Stimulated activated naive CD4-positive, alpha-beta T cell treated with Interleukin-2 at 50 U/mL for 16 hours (primary cell): Measurements from ENCODE around the gene TBC1D22A.

Source experiments
- DNase-seq: peaks from one replicate; lab custom pipeline; 2025; lab: John Stamatoyannopoulos, UW

Gene TBC1D22A

DNA sequence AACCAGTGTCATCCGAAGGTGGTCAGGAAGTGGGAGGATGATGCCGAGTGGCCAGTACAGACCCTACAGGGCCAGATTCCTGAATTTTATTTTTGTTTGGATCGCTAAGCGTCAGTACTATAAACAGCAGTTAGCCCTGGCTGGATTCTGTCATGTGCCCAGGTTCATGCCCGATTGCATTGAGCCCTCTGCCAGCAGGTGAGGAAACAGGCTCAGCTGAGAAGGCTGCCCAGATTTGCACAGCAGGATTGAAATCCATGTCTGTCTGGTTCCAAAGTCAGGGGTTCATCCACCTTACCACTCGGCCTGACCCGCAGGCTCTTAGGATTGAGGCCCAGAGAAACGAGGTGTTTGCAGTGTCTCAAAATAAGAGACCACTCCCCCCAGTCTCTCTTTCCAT, 9.1 kb upstream of the TBC1D22A start:
- no peak for DNase-seq

DNA sequence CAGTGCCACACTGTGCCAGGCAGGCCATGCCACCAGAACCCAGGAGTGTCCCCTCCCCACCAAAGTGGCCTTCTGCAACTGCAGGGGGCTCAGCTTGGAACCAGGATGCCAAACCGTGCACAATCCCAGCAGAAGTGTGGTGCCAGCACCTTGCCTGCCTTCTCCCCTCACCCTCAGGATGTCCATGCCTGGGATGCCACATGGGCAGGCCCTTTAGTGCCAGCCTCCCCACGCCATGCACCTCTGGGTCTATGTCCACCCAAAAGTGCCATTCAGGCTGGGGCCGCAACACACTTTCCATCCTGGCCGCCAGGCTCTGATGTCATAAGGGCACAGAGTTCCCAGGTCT, 8.7 kb upstream of the TBC1D22A start:
- no peak for DNase-seq

DNA sequence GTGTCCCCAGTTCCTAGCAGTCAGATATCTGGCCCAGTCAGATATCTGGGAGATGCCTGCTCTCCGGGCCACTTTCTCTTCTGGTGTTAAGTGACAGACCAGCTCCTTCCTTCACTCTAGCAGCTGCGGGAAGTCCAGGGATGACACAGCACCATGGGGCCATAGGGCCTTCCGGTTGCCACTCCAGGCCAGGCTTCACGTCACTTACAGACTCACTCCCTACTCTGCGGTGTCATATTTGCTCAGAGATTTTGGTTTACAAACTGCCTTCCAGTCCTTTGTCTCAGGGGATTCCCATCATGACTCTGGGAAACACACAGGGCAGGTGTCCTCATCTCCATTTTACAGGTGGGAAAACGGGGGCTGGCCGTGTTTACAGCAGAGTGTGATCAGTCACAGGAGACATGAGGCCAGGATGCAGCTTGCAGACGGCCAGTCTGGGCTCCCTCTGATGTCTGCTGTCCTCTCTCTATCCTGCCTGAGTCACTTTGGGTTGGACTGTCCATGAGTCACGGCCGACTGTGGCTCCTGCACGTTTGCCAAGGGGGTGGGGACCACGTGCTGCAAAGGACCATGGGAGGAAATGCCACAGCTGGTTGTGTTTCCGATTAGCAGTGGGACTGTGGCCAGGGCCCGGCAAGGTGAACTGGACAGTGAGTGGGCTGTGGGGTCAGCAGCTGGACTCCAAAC, 8.2 kb upstream of the TBC1D22A start:
- DNase-seq = peak; percentile 22

DNA sequence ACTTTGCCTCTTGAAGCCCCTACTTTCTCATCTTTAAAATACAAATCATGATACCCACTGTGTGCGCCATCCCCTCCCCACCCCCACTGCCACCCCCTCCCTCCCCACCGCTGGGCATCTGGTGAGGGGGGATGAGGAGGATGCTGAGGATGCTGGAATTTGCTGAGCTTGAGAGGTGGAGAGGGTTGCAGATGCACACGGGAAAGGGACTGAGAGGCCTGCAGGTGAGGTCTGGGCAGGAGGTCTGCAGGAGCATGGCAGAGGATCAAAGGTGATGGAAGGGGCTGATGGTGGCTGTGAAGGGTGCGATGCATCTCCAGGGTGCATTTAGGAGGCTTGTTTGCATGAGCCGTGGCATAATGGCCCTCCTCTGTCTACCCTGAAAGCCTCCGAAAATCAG, 7.6 kb upstream of the TBC1D22A start:
- DNase-seq = no peak

DNA sequence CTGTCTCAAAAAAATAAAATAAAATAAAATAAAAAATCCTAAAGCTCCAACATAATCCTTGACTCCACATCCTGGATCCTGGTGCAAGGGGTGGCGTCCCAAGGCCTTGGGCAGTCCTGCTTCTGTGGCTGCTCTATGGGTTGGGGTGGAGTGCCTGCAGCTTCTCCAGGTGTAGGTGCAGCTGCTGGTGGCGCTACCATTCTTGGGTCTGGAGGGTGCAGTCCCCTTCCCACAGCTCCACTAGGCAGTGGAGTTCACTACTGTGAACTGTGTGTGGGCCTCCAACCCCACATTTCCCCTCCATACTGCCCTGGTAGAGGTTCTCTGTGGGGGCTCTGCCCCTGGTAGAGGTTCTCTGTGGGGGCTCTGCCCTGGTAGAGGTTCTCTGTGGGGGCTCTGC, 6.9 kb upstream of the TBC1D22A start:
- DNase-seq = no peak

DNA sequence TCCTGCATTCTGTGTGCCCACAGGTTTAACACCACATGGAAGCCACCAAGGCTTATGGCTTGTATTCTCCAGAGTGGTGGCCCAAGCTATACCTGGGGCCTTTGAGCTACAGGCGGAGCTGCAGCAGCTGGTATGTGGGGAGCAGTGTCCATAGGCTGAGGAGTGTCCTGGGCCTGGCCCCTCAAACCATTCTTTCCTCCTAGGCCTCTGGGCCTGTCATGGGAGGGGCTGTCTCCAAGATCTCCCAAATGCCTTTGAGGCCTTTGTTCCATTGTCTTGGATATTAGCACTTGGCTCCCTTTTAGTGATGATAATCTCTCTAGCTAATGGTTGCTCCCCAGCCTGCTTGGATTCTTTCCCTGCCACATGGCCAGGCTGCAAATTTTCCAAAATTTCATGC, 6.4 kb upstream of the TBC1D22A start:
- DNase-seq = no peak

DNA sequence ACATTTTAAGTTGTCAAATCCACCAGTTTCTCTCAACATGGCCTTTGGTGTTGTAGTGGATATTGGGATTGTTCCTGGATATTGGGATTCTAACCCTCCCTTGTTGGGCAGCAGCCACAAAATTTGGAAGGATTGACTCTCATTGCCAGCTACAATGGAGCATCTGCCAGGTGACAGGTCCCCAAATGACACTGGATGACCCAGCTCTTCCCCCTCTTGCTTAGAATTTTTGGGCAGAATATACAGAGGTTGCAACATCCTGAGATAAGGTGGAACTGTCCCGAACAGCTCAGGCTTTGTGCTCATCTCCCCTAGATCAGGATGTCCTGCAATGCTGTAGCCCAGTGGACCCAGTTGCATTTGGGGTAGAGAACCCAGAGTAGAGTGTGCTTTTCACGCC, 5.3 kb upstream of the TBC1D22A start:
- no peak for DNase-seq

DNA sequence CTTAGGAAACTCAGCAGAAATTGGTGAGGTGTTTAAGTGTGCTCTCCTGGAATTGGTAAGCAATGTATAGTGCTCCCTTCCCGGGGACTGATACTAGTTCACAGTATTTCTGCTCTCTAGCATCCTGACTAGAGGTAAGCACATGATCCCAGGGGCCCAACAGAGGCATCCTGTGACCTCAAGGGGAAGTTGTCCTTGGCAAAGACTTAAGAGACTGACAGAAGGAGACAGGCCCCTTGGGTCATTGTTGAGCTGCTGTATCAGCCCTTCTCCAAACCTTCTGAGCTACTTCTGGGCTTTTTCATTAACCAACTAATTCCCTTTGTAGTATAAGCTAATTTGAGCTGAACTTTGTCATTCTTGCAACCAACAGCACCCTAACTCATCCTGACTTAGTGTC, 4.3 kb upstream of the TBC1D22A start:
- no peak for DNase-seq

DNA sequence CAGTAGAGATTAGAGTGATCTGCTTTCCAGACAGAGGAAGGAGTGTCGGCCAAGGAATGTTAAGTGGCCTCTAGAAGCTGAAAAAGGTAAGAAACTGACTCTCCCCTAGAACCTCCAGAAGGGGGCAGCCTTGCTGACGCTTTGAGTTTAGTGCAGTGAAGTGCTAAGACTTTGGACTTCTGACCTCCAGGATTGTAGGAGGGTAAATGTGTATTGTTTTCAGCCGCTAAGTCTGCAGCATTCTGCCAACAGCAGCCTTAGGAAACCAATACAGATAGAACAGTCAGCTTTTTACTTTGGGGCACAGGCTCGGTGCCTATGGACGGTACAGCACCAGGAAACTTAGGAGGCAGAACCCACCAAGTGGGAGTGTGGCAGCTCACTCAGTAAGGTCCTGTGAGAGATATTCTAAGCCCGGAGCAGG, 3.6 kb upstream of the TBC1D22A start:
- peak; percentile 40 for DNase-seq

DNA sequence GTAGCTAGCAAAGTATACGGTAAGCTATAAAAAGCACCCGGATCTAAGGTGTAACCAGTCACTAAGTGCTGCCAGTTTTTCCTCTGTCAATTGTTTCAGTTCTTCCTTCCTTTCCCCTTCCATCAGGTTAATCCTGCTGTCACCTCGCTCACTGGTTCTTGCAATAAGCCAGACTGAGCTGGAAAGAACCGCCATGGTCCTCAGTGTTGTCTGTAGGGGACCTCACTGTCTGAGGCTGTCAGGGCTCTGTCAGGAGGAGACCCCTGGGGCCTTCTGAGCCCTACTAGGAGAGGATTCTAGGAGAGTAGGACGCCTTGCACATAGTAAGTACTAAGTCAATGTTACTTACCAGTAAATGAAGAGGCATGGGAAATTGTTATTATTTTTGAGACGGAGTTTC, 1.4 kb upstream of the TBC1D22A start:
- no peak for DNase-seq

DNA sequence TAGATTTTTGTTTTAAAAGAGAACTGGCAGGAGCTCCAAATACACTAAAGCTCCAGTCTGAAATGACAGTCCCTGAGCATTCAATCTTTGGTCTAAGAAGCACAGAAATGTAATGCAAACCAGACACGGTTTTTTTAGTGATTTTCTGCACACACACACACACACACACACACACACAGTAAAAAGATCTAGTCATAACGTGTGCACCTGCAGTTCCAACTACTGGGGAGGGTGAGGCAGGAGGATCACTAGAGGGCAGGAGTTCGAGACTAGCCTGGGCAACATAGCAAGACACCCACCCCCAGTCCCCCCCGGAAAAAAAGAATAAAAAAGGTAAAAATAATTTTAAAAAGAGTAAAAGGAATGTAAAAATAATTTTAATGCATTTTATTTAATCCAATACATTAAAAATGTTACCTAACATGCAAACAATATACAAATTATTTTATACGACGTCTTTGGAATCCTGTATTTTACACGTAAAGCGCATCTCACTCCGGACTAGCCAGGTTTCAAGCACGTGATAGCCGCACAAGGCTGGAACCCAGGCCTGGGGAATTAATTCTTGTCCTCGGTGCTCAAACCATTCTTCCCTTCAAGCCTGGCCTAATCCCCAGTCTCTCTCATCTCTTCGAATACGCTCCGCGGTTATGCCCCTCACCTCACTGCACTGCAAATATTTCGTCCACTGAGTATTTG, 762 bp upstream of the TBC1D22A start:
- DNase-seq = no peak

DNA sequence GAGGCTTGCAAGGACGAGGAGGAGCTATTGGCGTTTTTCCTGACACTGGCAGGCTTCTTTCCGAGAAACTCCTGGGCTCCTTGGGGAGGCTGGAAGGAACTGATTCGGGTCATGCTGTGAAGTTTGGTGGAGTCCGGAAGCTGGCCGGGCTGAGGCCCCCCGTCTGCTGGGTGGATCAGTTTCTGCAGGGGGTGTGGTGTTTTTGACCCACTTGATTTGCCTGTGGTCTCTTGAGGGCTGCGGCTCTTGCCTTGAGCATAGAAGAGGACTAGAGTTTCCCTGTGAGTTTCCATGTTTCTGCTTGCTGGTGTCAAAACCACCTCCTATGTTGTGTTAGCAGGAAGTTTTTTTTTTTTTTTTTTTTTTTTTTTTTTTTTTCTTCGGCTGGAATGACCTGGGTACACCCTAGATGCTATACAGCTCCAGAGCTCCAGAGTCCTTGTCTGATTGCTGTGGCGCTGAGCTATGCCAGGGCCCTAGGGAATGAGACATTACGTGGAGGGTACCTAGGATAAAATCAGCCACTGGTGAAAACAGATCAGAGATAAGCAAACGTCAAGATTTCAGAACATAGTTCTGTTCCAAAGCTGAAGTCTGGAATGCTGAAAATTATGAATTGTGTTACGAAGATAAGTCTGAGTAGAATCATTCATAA, 728 bp downstream of the TBC1D22A start:
- peak; percentile 27 for DNase-seq

DNA sequence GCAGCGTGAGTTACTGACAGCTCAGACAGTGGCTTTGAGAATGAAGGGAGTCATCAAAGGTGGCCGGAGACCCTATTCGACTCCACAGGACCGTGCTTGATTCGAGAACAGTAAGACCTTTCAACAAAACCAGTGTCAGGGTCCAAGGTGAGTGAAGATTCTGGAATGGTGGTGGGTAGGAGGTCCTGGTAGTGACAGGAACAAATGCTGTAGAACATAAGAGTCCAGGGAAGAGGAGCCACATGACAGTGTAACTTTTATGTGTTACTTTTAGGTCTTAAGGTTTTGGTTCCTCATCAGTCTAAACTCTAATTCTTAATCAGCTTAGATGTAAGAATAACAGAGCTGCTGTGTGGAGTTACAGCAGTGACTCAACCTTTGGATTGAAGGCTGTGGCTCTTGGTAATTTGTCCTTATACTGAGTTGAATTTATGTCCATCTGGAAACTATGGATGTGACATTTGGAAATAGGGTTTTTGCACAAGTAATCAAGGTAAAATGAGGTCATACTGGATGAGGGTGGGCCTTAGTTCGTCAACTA, 1.8 kb downstream of the TBC1D22A start:
- DNase-seq = no peak

DNA sequence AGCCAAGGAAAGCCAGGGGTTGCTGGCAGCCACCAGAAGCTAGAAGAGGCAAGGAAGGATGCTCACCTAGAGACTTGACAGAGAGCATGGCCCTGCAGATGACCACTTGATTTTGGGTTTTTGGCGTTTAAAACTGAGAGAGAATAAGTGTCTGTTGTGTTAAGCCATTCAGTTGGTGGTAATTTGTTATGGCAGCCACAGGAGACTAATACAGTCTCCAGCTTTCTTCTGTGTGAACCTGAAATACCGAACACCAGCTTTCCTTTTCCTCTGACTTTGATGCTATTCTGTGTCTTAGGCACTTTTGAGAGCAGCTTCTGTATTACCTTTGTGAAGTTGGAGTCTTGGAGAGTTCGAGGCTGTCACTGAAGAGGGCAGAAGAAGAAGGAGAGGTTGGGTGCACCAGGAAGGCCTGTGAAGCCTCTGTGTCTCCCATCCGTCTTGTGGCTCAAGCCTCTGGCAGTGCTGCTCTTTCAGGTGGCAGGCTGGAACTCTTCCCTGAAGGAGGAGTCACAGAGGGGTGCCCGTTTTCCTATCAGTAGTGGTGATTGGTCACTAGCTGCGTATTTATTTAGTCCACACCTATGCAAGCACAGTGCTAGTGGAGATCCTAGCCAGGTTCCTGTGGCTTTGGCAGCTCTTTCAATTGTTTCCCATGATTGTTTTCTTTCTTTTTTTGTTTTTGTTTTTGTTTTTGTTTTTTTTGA, 2.5 kb downstream of the TBC1D22A start:
- DNase-seq = no peak

DNA sequence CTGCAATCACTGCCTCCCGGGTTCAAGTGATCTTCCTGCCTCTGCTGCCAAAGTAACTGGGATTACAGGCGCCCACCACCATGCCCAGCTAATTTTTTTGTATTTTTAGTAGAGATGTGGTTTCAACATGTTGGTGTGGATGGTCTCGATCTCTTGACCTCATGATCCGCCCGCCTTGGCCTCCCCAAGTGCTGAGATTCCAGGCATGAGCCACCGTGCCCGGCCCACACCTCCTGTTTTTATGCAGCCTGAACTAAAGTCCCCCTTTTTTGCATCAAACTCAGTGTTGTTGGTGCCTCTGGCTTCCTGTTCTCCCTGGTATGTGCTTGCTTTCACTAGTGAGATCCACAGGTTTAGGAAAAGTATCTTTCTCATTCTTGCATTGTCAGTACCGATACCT, 4.2 kb downstream of the TBC1D22A start:
- DNase-seq = no peak

DNA sequence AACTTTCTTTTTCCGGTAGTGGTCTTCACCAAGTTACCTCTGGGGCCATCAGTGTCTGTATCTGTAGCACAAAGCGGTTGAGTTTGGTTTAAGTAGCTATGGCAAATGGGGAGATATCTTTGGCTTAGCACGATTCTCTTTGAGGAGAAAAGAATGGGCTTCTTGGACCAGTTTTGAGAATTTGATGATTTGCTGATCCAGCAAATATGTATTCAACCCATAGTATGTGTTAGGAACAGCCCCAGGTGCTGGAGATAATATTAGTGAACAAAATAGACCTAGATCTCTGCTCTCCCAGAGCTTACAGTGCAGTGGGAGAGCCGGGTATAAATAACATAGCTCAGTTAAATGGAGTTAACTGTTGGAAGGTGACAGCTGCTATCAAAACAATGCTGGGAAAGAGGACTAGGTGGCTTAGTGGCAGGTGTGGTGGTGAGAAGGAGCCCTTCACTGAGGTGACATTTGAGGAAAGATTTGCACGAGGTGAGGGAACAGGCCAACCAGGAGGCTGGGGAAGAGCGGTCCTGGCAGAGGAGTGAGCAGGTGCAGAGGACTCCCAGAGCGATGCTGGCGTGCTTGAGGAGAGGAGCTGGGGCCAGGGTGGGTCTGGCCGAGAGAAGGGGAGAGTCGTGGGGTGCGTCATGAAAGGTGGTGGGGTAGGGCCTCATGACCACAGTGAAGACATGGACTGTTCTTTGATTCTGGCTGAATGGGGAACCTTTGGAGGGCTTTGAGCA, 5.0 kb downstream of the TBC1D22A start:
- no peak for DNase-seq

DNA sequence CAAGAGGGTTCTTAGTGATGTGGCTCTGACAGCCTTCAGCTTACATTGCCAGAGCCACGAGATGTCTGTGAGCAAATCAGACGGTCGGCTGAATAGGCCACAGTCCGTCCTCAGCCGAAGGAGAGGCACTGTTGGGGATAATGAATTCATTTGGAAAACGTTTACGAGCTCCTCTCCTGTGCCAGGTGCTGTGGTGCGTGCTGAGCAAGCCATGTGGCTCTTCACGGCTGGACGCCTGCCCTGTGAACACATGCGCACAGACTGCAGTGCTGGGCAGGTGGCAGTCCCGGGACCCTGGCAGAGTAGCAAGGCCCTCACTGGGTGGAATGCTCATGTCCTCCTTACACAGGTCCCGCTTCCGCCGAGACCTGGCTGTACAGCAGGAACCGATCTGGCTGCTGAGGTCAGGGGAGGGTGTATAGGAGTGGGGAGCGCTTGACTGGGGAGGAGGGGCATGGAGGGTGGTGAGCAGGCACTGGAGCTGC, 6.8 kb downstream of the TBC1D22A start:
- no peak for DNase-seq

DNA sequence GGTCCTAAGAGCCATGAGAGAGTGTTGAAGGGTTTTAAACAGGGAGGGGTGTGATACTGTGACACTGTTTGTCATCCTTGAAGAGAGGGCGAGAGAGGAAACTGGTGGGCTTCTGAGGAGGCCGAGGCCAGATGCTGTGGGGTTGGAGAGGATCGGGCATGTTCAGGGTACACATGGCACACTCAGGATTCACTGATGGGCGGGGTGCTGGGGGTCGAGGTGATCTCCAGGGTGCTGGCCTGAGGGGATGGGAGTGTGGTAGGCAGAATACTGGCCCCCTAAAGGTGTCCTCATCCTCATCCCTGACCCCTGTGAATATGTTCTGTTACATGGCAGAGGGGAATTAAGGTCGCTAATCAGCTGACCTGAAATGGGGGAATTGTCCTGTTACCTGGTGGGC, 7.3 kb downstream of the TBC1D22A start:
- DNase-seq = no peak

DNA sequence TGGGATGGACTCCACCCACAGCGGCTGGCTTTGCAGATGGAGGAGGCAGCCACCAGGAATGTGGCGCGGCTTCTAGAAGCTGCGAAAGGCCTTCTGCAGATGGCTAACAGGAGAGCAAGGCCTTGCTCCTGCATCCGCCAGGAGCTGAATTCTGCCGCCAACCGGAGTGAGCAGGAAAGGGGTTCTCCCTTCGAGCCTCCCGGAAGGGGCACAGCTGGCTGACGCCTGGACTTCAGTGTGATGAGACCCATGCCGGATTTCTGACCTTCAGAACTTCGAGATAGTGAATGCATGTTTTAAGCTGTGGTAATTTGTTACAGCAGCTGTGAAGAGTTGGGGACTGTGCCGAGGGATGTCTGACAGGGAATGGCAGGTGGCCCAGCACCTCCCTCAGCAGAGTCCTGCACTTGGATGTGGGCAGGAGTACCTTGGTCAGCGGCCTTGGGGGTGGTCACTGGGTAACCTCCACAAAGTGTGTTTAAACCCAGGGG, 7.7 kb downstream of the TBC1D22A start:
- no peak for DNase-seq

DNA sequence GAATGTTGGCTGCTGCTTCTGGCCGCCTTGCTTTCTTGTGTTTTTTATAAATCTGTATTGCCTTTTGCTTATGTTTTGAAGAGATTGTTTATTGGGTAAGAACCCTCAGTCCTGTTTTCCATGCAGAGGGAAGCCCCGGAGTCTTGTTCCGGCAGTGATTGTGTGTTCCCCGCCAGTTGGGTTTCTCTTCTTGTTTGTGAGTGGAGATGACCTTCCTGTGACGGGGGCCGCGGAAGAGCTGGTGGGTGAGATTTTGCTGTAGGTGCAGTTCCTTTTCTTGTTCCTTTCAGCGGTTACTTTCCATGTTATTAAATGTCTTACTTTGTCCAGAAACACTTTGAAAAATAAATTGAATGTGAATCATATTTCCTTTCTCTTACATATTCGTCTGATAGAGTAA, 8.3 kb downstream of the TBC1D22A start:
- no peak for DNase-seq

DNA sequence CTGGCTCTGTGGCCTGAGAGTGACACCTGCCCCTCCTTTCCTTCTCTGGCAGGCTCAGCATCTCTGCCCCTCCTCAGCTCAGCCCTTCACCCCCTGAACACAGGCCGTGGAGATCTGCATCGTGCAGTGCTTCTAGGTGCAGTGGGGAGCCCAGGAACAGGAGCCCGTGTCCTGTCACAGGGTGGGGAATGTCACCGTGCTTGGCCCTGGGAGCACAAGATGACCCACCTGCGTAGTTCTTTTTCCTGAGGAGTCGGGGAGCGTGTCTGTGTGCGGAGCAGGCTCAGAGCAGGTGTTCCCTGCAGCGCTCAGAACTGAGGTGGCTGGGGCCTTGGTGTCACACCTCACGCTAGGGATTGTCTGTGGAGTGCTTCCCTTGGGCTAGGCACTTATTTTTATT, 10.6 kb downstream of the TBC1D22A start:
- DNase-seq = no peak
